ENCODE measurements around the gene ATP2C2. TPM values are rescaled to one million over a fixed set of nuclear protein-coding genes. Genes with fewer than 3 reads are reported as not detected.

The ATP2C2 gene
- total and polyA plus RNA-seq, 12 donors = 0.07 to 2.2 (median 0.54) TPM; not detected in 2

DNA sequence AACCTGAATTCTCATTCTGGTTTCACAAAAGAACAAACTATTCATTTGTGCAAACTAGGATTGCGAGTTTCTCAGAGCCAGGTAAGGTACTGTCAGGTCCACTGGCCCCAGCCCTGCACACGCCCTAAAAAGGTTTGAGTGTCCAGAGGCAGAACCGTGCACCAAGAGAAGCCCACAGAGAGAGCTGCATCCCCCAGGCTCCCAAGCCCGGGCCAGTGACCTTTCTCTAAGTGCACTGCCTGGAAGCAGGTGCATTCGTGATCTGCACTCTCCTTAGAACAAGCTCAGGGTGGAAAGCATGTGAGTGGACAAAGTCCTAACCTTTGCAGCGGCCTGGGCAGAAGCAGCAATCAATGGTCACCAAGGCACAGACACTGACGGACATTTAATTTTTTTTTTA, 109.3 kb downstream of the ATP2C2 start:
- peak in 2 of 7 donors; percentile 4 to 37 for DNase-seq
- TF ChIP-seq, protein P1, sequence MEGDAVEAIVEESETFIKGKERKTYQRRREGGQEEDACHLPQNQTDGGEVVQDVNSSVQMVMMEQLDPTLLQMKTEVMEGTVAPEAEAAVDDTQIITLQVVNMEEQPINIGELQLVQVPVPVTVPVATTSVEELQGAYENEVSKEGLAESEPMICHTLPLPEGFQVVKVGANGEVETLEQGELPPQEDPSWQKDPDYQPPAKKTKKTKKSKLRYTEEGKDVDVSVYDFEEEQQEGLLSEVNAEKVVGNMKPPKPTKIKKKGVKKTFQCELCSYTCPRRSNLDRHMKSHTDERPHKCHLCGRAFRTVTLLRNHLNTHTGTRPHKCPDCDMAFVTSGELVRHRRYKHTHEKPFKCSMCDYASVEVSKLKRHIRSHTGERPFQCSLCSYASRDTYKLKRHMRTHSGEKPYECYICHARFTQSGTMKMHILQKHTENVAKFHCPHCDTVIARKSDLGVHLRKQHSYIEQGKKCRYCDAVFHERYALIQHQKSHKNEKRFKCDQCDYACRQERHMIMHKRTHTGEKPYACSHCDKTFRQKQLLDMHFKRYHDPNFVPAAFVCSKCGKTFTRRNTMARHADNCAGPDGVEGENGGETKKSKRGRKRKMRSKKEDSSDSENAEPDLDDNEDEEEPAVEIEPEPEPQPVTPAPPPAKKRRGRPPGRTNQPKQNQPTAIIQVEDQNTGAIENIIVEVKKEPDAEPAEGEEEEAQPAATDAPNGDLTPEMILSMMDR (IDR thresholded peaks at IDR 0.05) = no peak
- no peak for TF ChIP-seq POLR2A (IDR thresholded peaks at IDR 0.05)
- Histone ChIP-seq H3K4me3 (no peak overlapping the region), H3K9me3 (replicated peaks in 1 of 3) (no peaks in the 10 kb centered on the region), H3K27ac (no peak overlapping the region), H3K27me3 (no peaks in the 10 kb centered on the region), H3K4me1 (replicated peaks in 1 of 2) (no peaks in the 10 kb centered on the region), H3K36me3 (replicated peaks in 1 of 2) (no peaks in the 10 kb centered on the region)
- 78 to 86% (median 79%) methylated on average over 6 to 7 of the region's 7 CpGs for WGBS, 4 donors
- intact Hi-C loops (cut with DNase I) = no loop called here

DNA sequence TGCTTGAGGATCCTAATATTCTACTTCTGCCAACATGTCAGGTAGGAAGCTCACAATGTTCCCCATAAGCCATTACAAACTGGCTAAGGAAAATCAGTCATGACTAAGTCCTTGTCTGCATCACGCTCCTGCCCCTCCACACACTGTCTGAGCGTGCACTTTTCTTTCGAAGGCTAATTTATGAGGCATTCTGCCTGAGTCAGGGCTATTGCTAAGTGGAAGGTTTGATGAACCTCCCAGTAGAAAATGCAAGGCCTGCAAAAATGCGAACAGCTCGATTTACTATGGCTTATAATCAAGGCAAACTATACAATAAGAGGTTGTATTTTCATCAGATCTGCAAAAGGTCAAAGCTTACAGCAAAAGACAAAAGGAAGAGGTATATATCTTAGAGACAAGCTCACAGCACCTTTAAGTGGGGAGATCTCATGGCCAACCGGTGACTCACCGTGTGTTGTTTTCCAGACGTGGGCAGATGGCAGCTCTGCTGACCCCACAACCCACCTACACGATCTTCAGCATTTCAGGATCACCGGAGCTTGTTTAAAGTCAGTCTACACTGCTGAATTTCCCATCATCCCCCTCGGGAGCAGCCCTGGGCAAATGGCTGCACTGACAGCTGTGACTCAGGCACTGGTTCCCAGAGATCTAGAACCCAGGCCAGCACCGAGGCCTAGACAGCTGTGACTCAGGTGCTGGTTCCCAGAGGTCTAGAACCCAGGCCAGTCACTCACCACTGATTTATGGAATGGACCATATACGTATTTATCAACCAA, 110.0 kb downstream of the ATP2C2 start:
- peak in 5 of 7 donors; percentile 21 to 49 (median 37) for DNase-seq
- H3K36me3 ChIP-seq (replicated peaks in 1 of 2) = no peaks in the 10 kb centered on the region
- TF ChIP-seq, protein P1 (IDR thresholded peaks at IDR 0.05) = no peak
- no peak for TF ChIP-seq POLR2A (IDR thresholded peaks at IDR 0.05)
- intact Hi-C loops (cut with DNase I) = no loop called here
- H3K4me1 ChIP-seq (replicated peaks in 1 of 2) = no peaks in the 10 kb centered on the region
- no peaks in the 10 kb centered on the region for H3K27me3 ChIP-seq
- 57 to 77% (median 61%) methylated on average over 13 of the region's 13 CpGs for WGBS, 4 donors
- H3K4me3 ChIP-seq = no peak overlapping the region
- H3K9me3 ChIP-seq (replicated peaks in 1 of 3) = no peaks in the 10 kb centered on the region
- H3K27ac ChIP-seq = peak overlapping the region in 2 of 5 donors; percentile 4 to 45

DNA sequence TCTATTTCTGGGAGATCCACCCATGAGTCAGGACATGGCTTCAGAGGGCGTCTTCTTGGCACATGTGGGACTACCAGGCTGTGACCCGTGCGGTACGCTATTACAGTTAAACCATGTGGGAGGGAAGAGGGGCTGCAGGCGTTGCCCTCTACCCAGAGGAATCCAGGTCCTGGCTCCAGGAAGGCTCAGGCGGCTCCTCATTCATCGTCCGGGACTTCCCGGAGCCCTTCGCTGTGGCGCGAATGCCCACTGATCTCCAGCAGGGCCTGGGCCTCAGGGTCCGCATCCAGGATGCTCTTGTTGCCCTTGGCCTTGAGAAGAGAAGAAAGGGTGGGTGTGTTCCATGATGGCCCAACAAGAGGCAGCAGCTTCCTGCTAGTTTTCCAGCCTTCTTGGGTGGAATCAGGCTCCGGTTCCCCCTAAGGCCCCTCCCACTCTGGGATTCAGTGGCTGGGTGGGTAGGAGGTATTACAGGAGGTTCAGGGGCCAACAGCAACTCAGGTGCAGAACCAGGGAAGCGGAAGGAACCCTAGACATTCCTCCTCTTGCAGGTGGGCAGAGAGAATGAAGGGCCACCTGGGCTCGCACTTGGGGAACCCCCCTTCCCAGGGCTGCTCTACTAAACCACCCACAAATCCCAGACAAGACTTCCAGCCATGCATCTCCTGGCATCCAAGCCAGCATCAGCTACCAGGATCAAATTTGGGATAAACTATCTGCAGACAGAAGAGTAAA, 111.5 kb downstream of the ATP2C2 start:
- intact Hi-C loops (cut with DNase I) = loop anchor here (5.0 to 10.0 kb wide), 2 partner anchors 198 to 515 kb away; partner anchors contain the start of gene NECAB2 (in 1 of the 2)
- 96 to 99% (median 97%) methylated on average over 12 to 16 of the region's 16 CpGs for WGBS, 4 donors
- no peaks in the 10 kb centered on the region for H3K36me3 ChIP-seq (replicated peaks in 1 of 2)
- TF ChIP-seq, protein P1 (IDR thresholded peaks at IDR 0.05) = no peak
- TF ChIP-seq POLR2A (IDR thresholded peaks at IDR 0.05) = no peak
- no peak overlapping the region for H3K4me3 ChIP-seq
- no peaks in the 10 kb centered on the region for H3K27me3 ChIP-seq
- peak in 1 of 7 donors; percentile 27 for DNase-seq
- no peaks in the 10 kb centered on the region for H3K4me1 ChIP-seq (replicated peaks in 1 of 2)
- no peaks in the 10 kb centered on the region for H3K9me3 ChIP-seq (replicated peaks in 1 of 3)
- no peak overlapping the region for H3K27ac ChIP-seq

DNA sequence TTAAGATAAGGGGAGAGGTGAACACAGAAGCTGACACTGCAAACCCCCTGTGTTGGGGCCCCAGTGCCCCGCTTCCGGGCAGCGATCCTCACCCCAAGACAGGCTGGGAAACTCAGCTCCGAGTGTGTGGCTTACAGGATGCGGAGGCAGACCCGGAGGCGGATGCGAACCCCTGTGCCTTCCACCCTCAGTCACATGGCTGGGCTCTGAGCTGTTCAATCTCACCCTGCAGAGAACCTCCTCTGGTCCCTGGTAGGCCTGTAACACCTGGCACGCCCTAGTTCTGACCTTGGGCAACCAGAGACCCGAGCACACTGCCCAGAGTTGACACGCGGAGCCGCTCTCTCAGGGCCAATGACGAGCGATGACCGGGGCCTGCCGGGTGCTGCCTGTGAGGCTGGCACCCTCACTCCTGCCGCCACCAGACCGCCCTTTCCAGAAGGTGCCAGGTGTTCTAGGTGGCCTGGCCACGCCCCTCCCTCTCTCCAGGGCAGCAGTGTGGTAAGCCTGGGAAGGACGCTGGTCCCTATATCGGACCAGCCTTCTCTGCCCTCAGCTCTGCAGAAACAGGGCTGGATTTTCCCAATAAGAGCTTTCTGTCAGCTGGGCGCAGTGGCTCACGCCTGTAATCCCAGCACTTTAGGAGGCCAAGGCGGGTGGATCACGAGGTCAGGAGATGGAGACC, 112.9 kb downstream of the ATP2C2 start:
- Histone ChIP-seq H3K27ac (no peak overlapping the region), H3K36me3 (replicated peaks in 1 of 2) (no peaks in the 10 kb centered on the region), H3K9me3 (replicated peaks in 1 of 3) (no peaks in the 10 kb centered on the region), H3K27me3 (no peaks in the 10 kb centered on the region), H3K4me1 (replicated peaks in 1 of 2) (no peaks in the 10 kb centered on the region), H3K4me3 (no peak overlapping the region)
- 90 to 99% (median 93%) methylated on average over 10 to 26 of the region's 26 CpGs for WGBS, 4 donors
- no peak for TF ChIP-seq POLR2A (IDR thresholded peaks at IDR 0.05)
- TF ChIP-seq, protein P1 (IDR thresholded peaks at IDR 0.05) = no peak
- DNase-seq = peak in 1 of 7 donors; percentile 35
- intact Hi-C loops (cut with DNase I) = loop anchor here (5.0 to 10.0 kb wide), 2 partner anchors 199 to 516 kb away; partner anchors contain the start of gene NECAB2 (in 1 of the 2)
